ENCODE measurements around the gene NAV2. TPM values are rescaled to one million over a fixed set of nuclear protein-coding genes. Genes with fewer than 3 reads are reported as not detected.
"Not testable (repeated sequence)": the region's sequence is repeated elsewhere in the genome, so short reads cannot be mapped to it uniquely, and the experiment has no call there.

NAV2 gene
- total RNA-seq, 1 donor from 2014 or later, result 33.2 TPM

DNA sequence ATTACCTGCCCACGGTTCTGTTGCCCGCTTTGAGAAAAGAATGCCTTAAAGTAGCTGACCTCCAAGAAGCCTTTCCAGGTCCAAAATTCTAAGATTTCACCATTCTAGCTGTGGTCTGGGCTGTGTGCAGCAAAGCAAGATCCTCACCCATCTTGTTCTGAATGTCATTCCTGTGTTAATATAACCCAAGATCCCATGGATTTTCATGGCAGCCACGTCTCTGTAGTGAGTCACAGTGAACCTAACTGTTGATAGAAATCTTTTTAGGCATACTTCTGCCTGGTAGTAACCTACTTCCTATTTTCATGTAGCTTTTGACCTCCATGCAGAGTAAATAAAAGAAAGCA, 210.0 kb downstream of the NAV2 start:
- intact Hi-C loops (cut with DNase I), result no loop called here
- ATAC-seq (no peak), DNase-seq (ENCODE audit: low spot score) (no peak)

- ATAC-seq, result no peak
- intact Hi-C loops (cut with DNase I), result no loop called here
- no peak for DNase-seq (ENCODE audit: low spot score)
Observed at GRCh38 chr11:19923626-19924025, 211.0 kb downstream of the NAV2 start.

DNA sequence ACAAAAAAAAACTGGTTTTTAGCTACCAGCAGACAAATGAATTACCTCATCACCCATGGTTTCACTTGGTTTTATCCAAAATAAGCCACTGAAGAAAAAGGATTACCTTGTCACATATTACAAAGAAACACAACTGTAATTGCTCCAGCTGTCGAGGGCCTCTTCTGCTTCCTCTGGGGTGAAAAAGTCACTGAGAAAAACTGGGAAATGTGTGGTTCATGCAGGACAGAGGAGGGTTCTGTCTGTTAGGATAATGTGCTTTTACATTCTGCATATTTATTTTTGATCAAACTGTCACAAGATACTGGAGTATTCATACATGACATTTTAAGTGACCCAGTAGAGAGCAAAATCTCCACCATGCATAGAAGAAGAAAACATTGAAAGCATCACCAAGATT, 211.7 kb downstream of the NAV2 start:
- ATAC-seq, result no peak
- intact Hi-C loops (cut with DNase I), result no loop called here
- DNase-seq (ENCODE audit: low spot score), result no peak

- ATAC-seq (no peak), DNase-seq (ENCODE audit: low spot score) (no peak)
- intact Hi-C loops (cut with DNase I), result no loop called here
Observed at GRCh38 chr11:19924716-19925115, 212.1 kb downstream of the NAV2 start.

DNA sequence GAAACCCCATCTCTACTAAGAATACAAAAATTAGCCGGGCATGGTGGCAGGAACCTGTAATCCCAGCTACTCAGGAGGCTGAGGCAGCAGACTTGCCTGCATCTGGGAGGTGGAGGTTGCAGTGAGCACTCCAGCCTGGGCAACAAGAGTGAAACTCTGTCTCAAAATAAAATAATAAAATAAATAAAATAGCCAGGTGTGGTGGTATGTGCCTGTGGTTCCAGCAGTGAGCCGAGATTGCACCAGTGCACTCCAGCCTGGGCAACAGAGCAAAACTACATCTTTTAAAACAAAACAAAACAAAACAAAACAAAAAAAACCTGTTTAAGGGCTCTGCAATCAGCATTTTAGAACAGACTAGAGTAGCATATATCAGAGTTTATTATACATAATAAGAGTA, 214.8 kb downstream of the NAV2 start:
- DNase-seq (ENCODE audit: low spot score); ATAC-seq; intact Hi-C loops (cut with DNase I): not testable (repeated sequence)

- DNase-seq (ENCODE audit: low spot score) (no peak), ATAC-seq (no peak)
- intact Hi-C loops (cut with DNase I), result no loop called here
Observed at GRCh38 chr11:19929147-19929546, 216.5 kb downstream of the NAV2 start.

DNA sequence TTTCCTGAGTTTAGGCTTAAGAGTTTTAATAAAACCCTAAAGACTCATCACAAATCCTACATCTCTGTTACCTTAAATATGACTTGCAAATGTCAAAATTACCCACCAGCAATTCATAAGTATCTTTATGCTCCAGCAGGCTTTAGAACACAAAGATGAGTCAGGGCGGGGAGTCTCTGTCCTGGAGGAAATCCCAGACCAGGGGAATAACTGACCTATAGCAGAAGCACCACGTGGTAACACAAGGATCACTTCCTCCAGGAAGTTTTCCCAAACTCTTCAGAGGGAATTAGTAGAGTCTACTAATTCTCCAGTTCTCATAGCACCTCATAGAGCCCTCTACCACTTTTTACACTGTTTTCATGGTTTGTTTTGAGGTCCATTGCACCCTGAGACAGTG, 217.0 kb downstream of the NAV2 start:
- DNase-seq (ENCODE audit: low spot score) (no peak), ATAC-seq (no peak)
- intact Hi-C loops (cut with DNase I), result no loop called here

GRCh38 chr11:19931141-19931770, 218.6 kb downstream of the NAV2 start:
- intact Hi-C loops (cut with DNase I), result no loop called here
- no peak for DNase-seq (ENCODE audit: low spot score)
- ATAC-seq, result peak; percentile 70

- no peak for DNase-seq (ENCODE audit: low spot score)
- intact Hi-C loops (cut with DNase I), result no loop called here
- ATAC-seq, result peak; percentile 29
Observed at GRCh38 chr11:19931771-19932369, 219.2 kb downstream of the NAV2 start.

DNA sequence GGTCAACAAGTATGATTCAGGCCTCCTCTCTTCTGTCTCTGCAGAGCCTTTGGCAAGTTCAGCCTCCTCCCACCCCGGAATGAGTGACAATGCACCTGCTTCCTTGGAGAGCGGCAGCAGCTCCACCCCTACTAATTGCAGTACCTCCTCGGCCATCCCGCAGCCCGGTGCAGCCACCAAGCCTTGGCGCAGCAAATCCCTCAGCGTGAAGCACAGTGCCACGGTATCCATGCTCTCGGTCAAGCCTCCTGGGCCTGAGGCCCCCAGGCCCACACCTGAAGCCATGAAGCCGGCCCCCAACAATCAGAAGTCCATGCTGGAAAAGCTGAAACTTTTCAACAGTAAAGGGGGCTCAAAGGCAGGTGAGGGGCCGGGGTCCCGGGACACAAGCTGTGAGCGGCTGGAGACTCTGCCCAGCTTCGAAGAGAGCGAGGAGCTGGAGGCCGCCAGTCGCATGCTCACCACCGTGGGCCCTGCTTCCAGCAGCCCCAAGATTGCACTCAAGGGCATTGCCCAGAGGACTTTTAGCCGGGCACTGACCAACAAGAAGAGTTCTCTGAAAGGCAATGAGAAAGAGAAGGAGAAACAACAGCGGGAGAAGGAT, 220.6 kb downstream of the NAV2 start:
- no peak for DNase-seq (ENCODE audit: low spot score)
- intact Hi-C loops (cut with DNase I), result no loop called here
- ATAC-seq, result no peak

DNA sequence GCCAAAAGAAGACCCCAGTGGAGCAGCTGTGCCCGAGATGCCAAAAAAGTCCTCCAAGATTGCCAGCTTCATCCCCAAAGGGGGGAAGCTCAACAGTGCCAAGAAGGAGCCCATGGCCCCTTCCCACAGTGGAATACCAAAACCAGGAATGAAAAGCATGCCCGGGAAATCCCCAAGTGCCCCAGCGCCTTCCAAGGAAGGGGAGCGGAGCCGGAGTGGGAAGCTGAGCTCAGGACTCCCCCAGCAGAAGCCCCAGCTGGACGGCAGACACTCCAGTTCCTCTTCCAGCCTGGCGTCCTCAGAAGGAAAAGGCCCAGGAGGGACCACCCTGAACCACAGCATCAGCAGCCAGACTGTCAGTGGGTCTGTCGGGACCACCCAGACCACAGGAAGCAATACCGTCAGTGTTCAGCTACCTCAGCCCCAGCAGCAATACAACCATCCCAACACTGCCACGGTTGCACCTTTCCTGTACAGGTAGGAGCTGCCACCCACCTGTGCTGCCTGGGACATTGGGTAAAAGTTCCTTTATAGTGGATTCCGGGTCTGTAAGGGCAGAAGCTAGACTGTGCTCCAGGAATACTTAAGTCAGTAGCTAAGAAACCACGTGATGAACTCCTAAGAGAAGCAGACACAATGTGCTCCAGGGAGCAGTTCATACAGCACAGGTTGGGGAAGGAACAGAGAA, 221.3 kb downstream of the NAV2 start:
- ATAC-seq, result no peak
- no peak for DNase-seq (ENCODE audit: low spot score)
- intact Hi-C loops (cut with DNase I), result no loop called here

GRCh38 chr11:19934828-19935259, 222.2 kb downstream of the NAV2 start:
- intact Hi-C loops (cut with DNase I), result no loop called here
- DNase-seq (ENCODE audit: low spot score) (no peak), ATAC-seq (peak; percentile 29)

GRCh38 chr11:19935507-19935906, 222.9 kb downstream of the NAV2 start:
- intact Hi-C loops (cut with DNase I), result no loop called here
- ATAC-seq, result no peak
- no peak for DNase-seq (ENCODE audit: low spot score)

DNA sequence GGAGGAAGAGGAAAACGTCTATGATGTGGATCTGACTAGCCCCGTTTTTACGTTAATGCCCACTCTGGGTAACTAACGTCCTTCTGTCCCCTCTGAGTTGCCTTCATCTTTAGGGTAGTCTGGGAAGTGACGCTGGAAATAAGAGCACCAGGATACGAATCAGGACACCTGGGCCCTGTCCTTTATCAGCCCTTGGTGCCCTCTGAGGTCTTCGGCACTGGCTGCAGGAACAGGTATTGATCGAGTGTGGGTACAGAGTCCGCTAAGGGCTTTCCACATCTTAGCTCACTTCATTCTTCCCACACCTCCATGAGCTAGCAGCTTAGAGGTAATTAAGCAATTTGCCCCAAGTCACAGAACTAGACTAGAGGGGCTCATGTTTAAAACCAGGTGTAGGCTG, 223.8 kb downstream of the NAV2 start:
- DNase-seq (ENCODE audit: low spot score), result no peak
- intact Hi-C loops (cut with DNase I), result no loop called here
- ATAC-seq, result no peak

- intact Hi-C loops (cut with DNase I), result no loop called here
- DNase-seq (ENCODE audit: low spot score) (no peak), ATAC-seq (peak; percentile 61)
Observed at GRCh38 chr11:19938169-19938856, 225.7 kb downstream of the NAV2 start.

GRCh38 chr11:19938866-19939265, 226.2 kb downstream of the NAV2 start:
- ATAC-seq (no peak), DNase-seq (ENCODE audit: low spot score) (no peak)
- intact Hi-C loops (cut with DNase I), result no loop called here

GRCh38 chr11:19939415-19939929, 226.8 kb downstream of the NAV2 start:
- DNase-seq (ENCODE audit: low spot score), result no peak
- no peak for ATAC-seq
- intact Hi-C loops (cut with DNase I), result no loop called here

- intact Hi-C loops (cut with DNase I), result no loop called here
- ATAC-seq (no peak), DNase-seq (ENCODE audit: low spot score) (no peak)
Observed at GRCh38 chr11:19940831-19941230, 228.2 kb downstream of the NAV2 start.

- DNase-seq (ENCODE audit: low spot score), result no peak
- ATAC-seq, result no peak
- intact Hi-C loops (cut with DNase I), result no loop called here
Observed at GRCh38 chr11:19946681-19947080, 234.0 kb downstream of the NAV2 start.
